GM12872 (cell line): Measurements from ENCODE around the gene PARVB.
A peak's percentile ranks its signal among the peaks of the same experiment; 100 is the strongest.

Experiments
- CTCF ChIP-seq: IDR thresholded peaks from 3 replicates; pipeline ENCODE4 v1.5.1; 2011; ENCODE audit warnings: low read depth, mild to moderate bottlenecking, low read length, moderate library complexity; ENCODE audit not compliant: insufficient read depth

Gene PARVB

GRCh38 chr22:44067033-44067432 is 42.9 kb downstream of the PARVB start:
- peak; percentile 32; the same call in 1 of the 3 replicates for TF ChIP-seq CTCF

- TF ChIP-seq CTCF, result no peak
Observed at GRCh38 chr22:44067901-44068300, 43.8 kb downstream of the PARVB start.

- 0 out of 3 replicates have a peak, but pooled peaks have one; percentile 15 for TF ChIP-seq CTCF
Observed at GRCh38 chr22:44068422-44069191, 44.5 kb downstream of the PARVB start.

GRCh38 chr22:44070029-44070428 is 45.9 kb downstream of the PARVB start:
- no peak for TF ChIP-seq CTCF

- no peak for TF ChIP-seq CTCF
Observed at GRCh38 chr22:44071781-44072326, 47.8 kb downstream of the PARVB start.

- no peak for TF ChIP-seq CTCF
Observed at GRCh38 chr22:44074337-44074984, 50.4 kb downstream of the PARVB start.

- no peak for TF ChIP-seq CTCF
Observed at GRCh38 chr22:44075022-44075421, 50.9 kb downstream of the PARVB start.
